SK-N-SH (cell line): ENCODE results near the gene CUL9. TPM values are rescaled to one million over a fixed set of nuclear protein-coding genes. Genes with fewer than 3 reads are reported as not detected.

Source experiments
- CTCF ChIA-PET: fragments of 300-600, 350-600 bp; formaldehyde crosslinking; extraction: SDS; loops from one replicate; lab custom pipeline; 2021; lab: Yijun Ruan, JAX
- POLR2A ChIA-PET: fragments of 350-600 bp; sonication (Branson Sonifier 250); formaldehyde crosslinking; extraction: SDS; loops from one replicate; lab custom pipeline; 2020; ENCODE audit warnings: antibody characterized with exemption, inconsistent platforms; lab: Yijun Ruan, JAX
- DNase-seq: peaks from one replicate; pipeline ENCODE4 v3.0.0; 2012
- H2AFZ ChIP-seq: fragments of 200-600 bp; sonication (generic); 2 replicates; pipeline ENCODE4 v1.8.1; 2016; ENCODE audit warnings: antibody characterized with exemption, mild to moderate bottlenecking, low read depth
- H3F3A ChIP-seq: fragments of 200-600 bp; sonication (generic); replicated peaks from 2 replicates; pipeline ENCODE3; 2016; ENCODE audit warnings: antibody characterized with exemption, mild to moderate bottlenecking; ENCODE audit not compliant: insufficient read depth
- H3K27ac ChIP-seq, 2 experiments: fragments of 200-500 bp in 1 of 2; fragments of 200-600 bp in 1 of 2; sonication (Bioruptor generic) in 1 of 2; sonication (generic), shearing (Covaris generic) in 1 of 2; 2 replicates each; pipeline versions ENCODE4 v1.5.1 to v1.6.1; 2014 to 2016; ENCODE audit warnings: low read depth in 2 of 2, inconsistent platforms in 1 of 2, low read length in 1 of 2, mild to moderate bottlenecking in 1 of 2, mixed read lengths in 1 of 2
- H3K27me3 ChIP-seq: fragments of 200-600 bp; sonication (generic), shearing (Covaris generic); 2 replicates; pipeline ENCODE4 v1.6.1; 2016; ENCODE audit warnings: mixed run types; ENCODE audit not compliant: insufficient read depth
- H3K36me3 ChIP-seq, 2 experiments: fragments of 200-500 bp in 1 of 2; fragments of 200-600 bp in 1 of 2; sonication (Bioruptor generic) in 1 of 2; sonication (generic) in 1 of 2; replicated peaks in 1 of 2; 2 replicates each; pipeline versions ENCODE3 to v1.5.1; 2014 to 2016; ENCODE audit warnings: low read length in 1 of 2, mild to moderate bottlenecking in 1 of 2; ENCODE audit not compliant: insufficient read depth in 2 of 2, control insufficient read depth in 1 of 2
- H3K4me1 ChIP-seq, 2 experiments: fragments of 200-500 bp in 1 of 2; fragments of 200-600 bp in 1 of 2; sonication (Bioruptor generic) in 1 of 2; sonication (generic), shearing (Covaris generic) in 1 of 2; 2 replicates each; pipeline versions ENCODE4 v1.5.1 to v1.6.1; 2014 to 2016; ENCODE audit warnings: low read depth in 1 of 2, low read length in 1 of 2, mixed run types in 1 of 2; ENCODE audit not compliant: insufficient read depth in 2 of 2, control insufficient read depth in 1 of 2
- H3K4me2 ChIP-seq: fragments of 200-600 bp; sonication (generic), shearing (Covaris generic); 2 replicates; pipeline ENCODE4 v1.6.1; 2017; ENCODE audit warnings: mixed run types
- H3K4me3 ChIP-seq, 2 experiments: fragments of 200-500 bp in 1 of 2; fragments of 200-600 bp in 1 of 2; sonication (Bioruptor generic) in 1 of 2; sonication (generic), shearing (Covaris generic) in 1 of 2; 2 replicates each; pipeline versions ENCODE4 v1.5.1 to v1.8.1; 2014 to 2016; ENCODE audit warnings: low read depth in 2 of 2, inconsistent platforms in 1 of 2, low read length in 1 of 2, mild to moderate bottlenecking in 1 of 2, mixed read lengths in 1 of 2, moderate library complexity in 1 of 2
- H3K79me2 ChIP-seq: fragments of 200-600 bp; sonication (generic); 2 replicates; pipeline ENCODE4 v1.8.1; 2017; ENCODE audit warnings: mild to moderate bottlenecking; ENCODE audit not compliant: insufficient read depth
- H3K9ac ChIP-seq: fragments of 200-600 bp; sonication (generic); 2 replicates; pipeline ENCODE4 v1.6.1; 2017; ENCODE audit warnings: mixed run types
- H3K9me2 ChIP-seq: fragments of 200-600 bp; sonication (generic); 2 replicates; pipeline ENCODE4 v1.6.1; 2017; ENCODE audit warnings: mixed run types
- H3K9me3 ChIP-seq: fragments of 200-600 bp; sonication (generic); 2 replicates; pipeline ENCODE4 v1.6.1; 2017; ENCODE audit warnings: mixed run types, mild to moderate bottlenecking, moderate library complexity
- H4K20me1 ChIP-seq: fragments of 200-600 bp; sonication (generic); 2 replicates; pipeline ENCODE4 v1.6.1; 2017; ENCODE audit warnings: mild to moderate bottlenecking, mixed run types; ENCODE audit not compliant: insufficient read depth
- CHD2 ChIP-seq: fragments of 150-350 bp; IDR thresholded peaks from 2 replicates; pipeline ENCODE4 v1.6.1; 2018; ENCODE audit warnings: low read length; ENCODE audit not compliant: partially characterized antibody
- EP300 ChIP-seq, 2 experiments: IDR thresholded peaks; 2 replicates each; pipeline versions ENCODE4 v1.4.0 to v1.6.1; 2012; ENCODE audit warnings: borderline replicate concordance in 1 of 2, low read depth in 1 of 2, low read length in 1 of 2
- EZH2phosphoT487 ChIP-seq: fragments of 200-600 bp; sonication (generic); IDR thresholded peaks from 2 replicates; pipeline ENCODE4 v1.6.1; 2017; ENCODE audit warnings: low read depth, mixed run types, mild to moderate bottlenecking, antibody characterized with exemption, moderate library complexity, borderline replicate concordance
- FOSL2 ChIP-seq: IDR thresholded peaks from 2 replicates; pipeline ENCODE4 v1.4.0; 2012; ENCODE audit warnings: low read depth, mild to moderate bottlenecking, moderate library complexity, borderline replicate concordance
- FOXM1 ChIP-seq: IDR thresholded peaks from 2 replicates; pipeline ENCODE4 v1.4.0; 2012; ENCODE audit warnings: low read depth, mild to moderate bottlenecking
- JUND ChIP-seq: IDR thresholded peaks from 2 replicates; pipeline ENCODE4 v1.4.0; 2012
- MEF2A ChIP-seq: IDR thresholded peaks from 2 replicates; pipeline ENCODE4 v1.4.0; 2012; ENCODE audit warnings: low read depth, borderline replicate concordance
- MXI1 ChIP-seq: IDR thresholded peaks from 2 replicates; pipeline ENCODE4 v1.6.1; 2012; ENCODE audit warnings: mild to moderate bottlenecking, low read depth, low read length, improper control_type of control experiment
- NFIC ChIP-seq: IDR thresholded peaks from 2 replicates; pipeline ENCODE4 v1.4.0; 2012; ENCODE audit warnings: borderline replicate concordance
- NRF1 ChIP-seq: IDR thresholded peaks from 2 replicates; pipeline ENCODE4 v1.6.1; 2012; ENCODE audit warnings: low read depth, mild to moderate bottlenecking, low read length
- PBX3 ChIP-seq: IDR thresholded peaks from 2 replicates; pipeline ENCODE4; 2012
- POLR2AphosphoS5 ChIP-seq: IDR thresholded peaks from 2 replicates; pipeline ENCODE4 v1.6.1; 2012; ENCODE audit warnings: low read depth, low read length
- RCOR1 ChIP-seq: fragments of 150-350 bp; IDR thresholded peaks from 2 replicates; pipeline ENCODE4 v1.6.1; 2017; ENCODE audit warnings: antibody characterized with exemption, low read length
- SIN3A ChIP-seq: IDR thresholded peaks from 2 replicates; pipeline ENCODE4 v1.6.1; 2012; ENCODE audit warnings: low read depth, mild to moderate bottlenecking, low read length, moderate library complexity, borderline replicate concordance
- SMC3 ChIP-seq: IDR thresholded peaks from 2 replicates; pipeline ENCODE4 v1.6.1; 2012; ENCODE audit warnings: low read depth, low read length, improper control_type of control experiment
- TAF1 ChIP-seq: IDR thresholded peaks from 2 replicates; pipeline ENCODE4 v1.6.1; 2012; ENCODE audit warnings: low read depth, mild to moderate bottlenecking, low read length, moderate library complexity, borderline replicate concordance
- YY1 ChIP-seq: IDR thresholded peaks from 2 replicates; pipeline ENCODE4 v1.4.0; 2012; ENCODE audit warnings: low read depth, mild to moderate bottlenecking
- WGBS: methylation state at CpG from one replicate; pipeline ENCODE4 v1.1.6; 2017; ENCODE audit warnings: low lambda C conversion rate; 5-methylcytosine and 5-hydroxymethylcytosine counted together
- polyA plus RNA-seq, 3 experiments: library from polyadenylated mRNA; depleted of rRNA; stranded (reverse); fragments of >200 nt; gene quantifications; 2 replicates each; pipeline ENCODE4 v1.2.3, GENCODE V29; 2012
- TF ChIP-seq, protein P1 (sequence below): fragments of 200-600 bp; sonication (generic); IDR thresholded peaks from 2 replicates; pipeline ENCODE4 v1.6.1; 2017; ENCODE audit warnings: antibody characterized with exemption, mild to moderate bottlenecking, moderate library complexity
- TF ChIP-seq, protein P2 (sequence below): IDR thresholded peaks from 2 replicates; pipeline ENCODE4 v1.6.1; 2012; ENCODE audit warnings: mild to moderate bottlenecking, low read depth, low read length, moderate library complexity
- TF ChIP-seq, protein P3 (sequence below): fragments of 150-350 bp; IDR thresholded peaks from 2 replicates; pipeline ENCODE4 v1.6.1; 2017; ENCODE audit warnings: antibody characterized with exemption, low read length, low read depth, borderline replicate concordance
- TF ChIP-seq, protein P4 (sequence below): IDR thresholded peaks from 2 replicates; pipeline ENCODE4 v1.4.0; 2012; ENCODE audit warnings: low read depth

The CUL9 gene
- polyA plus RNA-seq, 1 of the 3 experiments (the other 2 are of a cell fraction) = 37.7 TPM

GRCh38 chr6:43200541-43200940 is 18.5 kb downstream of the CUL9 start:
- TF ChIP-seq CHD2 = no peak
- TF ChIP-seq, all 33 proteins: peak for 0
- Histone ChIP-seq H4K20me1 (no peaks in the 10 kb centered on the region), H3K27ac (no peak overlapping the region), H3K9me3 (no peaks in the 10 kb centered on the region), H2AFZ (no peak overlapping the region), H3K27me3 (no peaks in the 10 kb centered on the region), H3K4me1 (no peaks in the 10 kb centered on the region), H3K4me2 (no peak overlapping the region), H3K9me2 (no peaks in the 10 kb centered on the region), H3K9ac (no peak overlapping the region), H3F3A (no peaks in the 10 kb centered on the region), H3K4me3 (no peak overlapping the region), H3K36me3 (peaks cover 15 to 52% of the 10 kb centered on the region in 2 experiments), H3K79me2 (no peaks in the 10 kb centered on the region)
- POLR2A ChIA-PET = interaction anchor here (1.1 kb wide), 1 partner anchor 13 kb away, joined by 4 read pairs; no protein-coding TSS in a partner anchor
- 89% methylated on average over 6 of the region's 6 CpGs for WGBS
- CTCF ChIA-PET = interaction anchor here (2.4 kb wide), 1 partner anchor 29 kb away, joined by 9 read pairs; the partner anchor contains the start of gene DNPH1
- DNase-seq = no peak

- no peaks in the 10 kb centered on the region for H3F3A ChIP-seq
- POLR2A ChIA-PET = no interaction called here
- TF ChIP-seq, protein P1, sequence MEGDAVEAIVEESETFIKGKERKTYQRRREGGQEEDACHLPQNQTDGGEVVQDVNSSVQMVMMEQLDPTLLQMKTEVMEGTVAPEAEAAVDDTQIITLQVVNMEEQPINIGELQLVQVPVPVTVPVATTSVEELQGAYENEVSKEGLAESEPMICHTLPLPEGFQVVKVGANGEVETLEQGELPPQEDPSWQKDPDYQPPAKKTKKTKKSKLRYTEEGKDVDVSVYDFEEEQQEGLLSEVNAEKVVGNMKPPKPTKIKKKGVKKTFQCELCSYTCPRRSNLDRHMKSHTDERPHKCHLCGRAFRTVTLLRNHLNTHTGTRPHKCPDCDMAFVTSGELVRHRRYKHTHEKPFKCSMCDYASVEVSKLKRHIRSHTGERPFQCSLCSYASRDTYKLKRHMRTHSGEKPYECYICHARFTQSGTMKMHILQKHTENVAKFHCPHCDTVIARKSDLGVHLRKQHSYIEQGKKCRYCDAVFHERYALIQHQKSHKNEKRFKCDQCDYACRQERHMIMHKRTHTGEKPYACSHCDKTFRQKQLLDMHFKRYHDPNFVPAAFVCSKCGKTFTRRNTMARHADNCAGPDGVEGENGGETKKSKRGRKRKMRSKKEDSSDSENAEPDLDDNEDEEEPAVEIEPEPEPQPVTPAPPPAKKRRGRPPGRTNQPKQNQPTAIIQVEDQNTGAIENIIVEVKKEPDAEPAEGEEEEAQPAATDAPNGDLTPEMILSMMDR = no peak
- TF ChIP-seq, protein P2, sequence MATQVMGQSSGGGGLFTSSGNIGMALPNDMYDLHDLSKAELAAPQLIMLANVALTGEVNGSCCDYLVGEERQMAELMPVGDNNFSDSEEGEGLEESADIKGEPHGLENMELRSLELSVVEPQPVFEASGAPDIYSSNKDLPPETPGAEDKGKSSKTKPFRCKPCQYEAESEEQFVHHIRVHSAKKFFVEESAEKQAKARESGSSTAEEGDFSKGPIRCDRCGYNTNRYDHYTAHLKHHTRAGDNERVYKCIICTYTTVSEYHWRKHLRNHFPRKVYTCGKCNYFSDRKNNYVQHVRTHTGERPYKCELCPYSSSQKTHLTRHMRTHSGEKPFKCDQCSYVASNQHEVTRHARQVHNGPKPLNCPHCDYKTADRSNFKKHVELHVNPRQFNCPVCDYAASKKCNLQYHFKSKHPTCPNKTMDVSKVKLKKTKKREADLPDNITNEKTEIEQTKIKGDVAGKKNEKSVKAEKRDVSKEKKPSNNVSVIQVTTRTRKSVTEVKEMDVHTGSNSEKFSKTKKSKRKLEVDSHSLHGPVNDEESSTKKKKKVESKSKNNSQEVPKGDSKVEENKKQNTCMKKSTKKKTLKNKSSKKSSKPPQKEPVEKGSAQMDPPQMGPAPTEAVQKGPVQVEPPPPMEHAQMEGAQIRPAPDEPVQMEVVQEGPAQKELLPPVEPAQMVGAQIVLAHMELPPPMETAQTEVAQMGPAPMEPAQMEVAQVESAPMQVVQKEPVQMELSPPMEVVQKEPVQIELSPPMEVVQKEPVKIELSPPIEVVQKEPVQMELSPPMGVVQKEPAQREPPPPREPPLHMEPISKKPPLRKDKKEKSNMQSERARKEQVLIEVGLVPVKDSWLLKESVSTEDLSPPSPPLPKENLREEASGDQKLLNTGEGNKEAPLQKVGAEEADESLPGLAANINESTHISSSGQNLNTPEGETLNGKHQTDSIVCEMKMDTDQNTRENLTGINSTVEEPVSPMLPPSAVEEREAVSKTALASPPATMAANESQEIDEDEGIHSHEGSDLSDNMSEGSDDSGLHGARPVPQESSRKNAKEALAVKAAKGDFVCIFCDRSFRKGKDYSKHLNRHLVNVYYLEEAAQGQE = no peak
- TF ChIP-seq NRF1 (no peak), FOXM1 (no peak), MEF2A (no peak), MXI1 (no peak), EZH2phosphoT487 (no peak), FOSL2 (no peak), YY1 (no peak), EP300 (IDR thresholded peaks at IDR 0.05; ENCODE audit: borderline replicate concordance in 1 of 2, low read depth in 1 of 2, low read length in 1 of 2) (no peak), POLR2AphosphoS5 (no peak), RCOR1 (no peak), SMC3 (no peak), TAF1 (no peak), PBX3 (no peak), SIN3A (no peak), NFIC (no peak), JUND (no peak)
- TF ChIP-seq, protein P3, sequence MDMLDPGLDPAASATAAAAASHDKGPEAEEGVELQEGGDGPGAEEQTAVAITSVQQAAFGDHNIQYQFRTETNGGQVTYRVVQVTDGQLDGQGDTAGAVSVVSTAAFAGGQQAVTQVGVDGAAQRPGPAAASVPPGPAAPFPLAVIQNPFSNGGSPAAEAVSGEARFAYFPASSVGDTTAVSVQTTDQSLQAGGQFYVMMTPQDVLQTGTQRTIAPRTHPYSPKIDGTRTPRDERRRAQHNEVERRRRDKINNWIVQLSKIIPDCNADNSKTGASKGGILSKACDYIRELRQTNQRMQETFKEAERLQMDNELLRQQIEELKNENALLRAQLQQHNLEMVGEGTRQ = no peak
- TF ChIP-seq, protein P4, sequence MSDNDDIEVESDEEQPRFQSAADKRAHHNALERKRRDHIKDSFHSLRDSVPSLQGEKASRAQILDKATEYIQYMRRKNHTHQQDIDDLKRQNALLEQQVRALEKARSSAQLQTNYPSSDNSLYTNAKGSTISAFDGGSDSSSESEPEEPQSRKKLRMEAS = no peak
- TF ChIP-seq, all 33 proteins: peak for 0
- WGBS = 91% methylated on average over 5 of the region's 5 CpGs
- Histone ChIP-seq H3K9me2 (no peaks in the 10 kb centered on the region), H4K20me1 (no peaks in the 10 kb centered on the region), H3K4me3 (no peak overlapping the region), H3K27ac (no peak overlapping the region), H3K36me3 (peaks cover 23 to 45% of the 10 kb centered on the region in 2 experiments), H3K9me3 (no peaks in the 10 kb centered on the region), H3K79me2 (no peaks in the 10 kb centered on the region), H3K4me2 (no peak overlapping the region), H2AFZ (no peak overlapping the region), H3K27me3 (no peaks in the 10 kb centered on the region), H3K9ac (no peak overlapping the region), H3K4me1 (no peaks in the 10 kb centered on the region)
- CTCF ChIA-PET = interaction anchor here (0.6 to 1.0 kb wide), 2 partner anchors 17 to 27 kb away, joined by 3 to 6 read pairs; partner anchors contain the start of gene DNPH1
- DNase-seq = no peak
Measured at GRCh38 chr6:43202451-43202850, 20.5 kb downstream of the CUL9 start.
